GM10847 (cell line): Measurements from ENCODE around the gene ARID1B.

ENCODE experiments used
- POLR2A ChIP-seq: IDR thresholded peaks from 2 replicates; pipeline ENCODE4 v1.6.1; 2011; ENCODE audit not compliant: insufficient read length; ENCODE audit errors: extremely low read depth

The ARID1B gene

DNA sequence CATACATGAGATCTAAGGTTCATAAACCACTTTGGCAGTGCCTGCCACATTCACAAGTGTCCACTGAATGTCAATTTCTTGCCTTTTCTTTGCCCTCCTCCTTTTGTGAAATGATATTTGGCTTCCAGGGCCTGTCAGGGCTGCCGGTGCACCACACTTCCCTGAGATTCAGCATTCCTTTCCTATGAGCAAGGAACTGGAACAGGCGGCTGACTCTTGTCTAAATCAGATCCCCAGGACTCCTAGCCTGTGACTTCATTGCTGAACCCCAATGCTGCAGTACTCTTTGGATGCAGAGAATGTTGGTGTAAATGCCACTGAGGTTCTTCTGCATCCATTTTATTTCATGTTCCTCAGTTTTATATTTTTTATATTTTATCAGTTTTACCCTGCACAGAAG lies 172.2 kb downstream of the ARID1B start:
- TF ChIP-seq POLR2A, result no peak

DNA sequence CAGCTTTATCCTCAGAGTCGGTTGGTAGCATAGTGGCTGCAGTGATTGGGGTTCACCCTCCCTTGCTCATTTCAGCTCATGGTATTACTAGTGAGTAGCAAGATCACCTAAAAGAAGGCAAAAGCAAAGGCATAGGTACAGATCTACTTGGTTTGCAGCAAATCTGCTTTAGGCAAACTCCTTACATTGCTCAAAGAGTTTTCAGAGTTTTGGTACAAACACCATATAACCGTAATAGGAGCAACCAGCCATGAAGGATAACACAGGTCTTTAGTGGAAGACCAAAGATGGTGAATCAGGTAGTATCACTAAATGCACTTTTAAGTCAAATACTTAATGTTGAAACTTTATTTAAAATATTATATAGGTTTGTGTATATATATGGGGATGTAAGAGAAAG lies 172.9 kb downstream of the ARID1B start:
- no peak for TF ChIP-seq POLR2A

DNA sequence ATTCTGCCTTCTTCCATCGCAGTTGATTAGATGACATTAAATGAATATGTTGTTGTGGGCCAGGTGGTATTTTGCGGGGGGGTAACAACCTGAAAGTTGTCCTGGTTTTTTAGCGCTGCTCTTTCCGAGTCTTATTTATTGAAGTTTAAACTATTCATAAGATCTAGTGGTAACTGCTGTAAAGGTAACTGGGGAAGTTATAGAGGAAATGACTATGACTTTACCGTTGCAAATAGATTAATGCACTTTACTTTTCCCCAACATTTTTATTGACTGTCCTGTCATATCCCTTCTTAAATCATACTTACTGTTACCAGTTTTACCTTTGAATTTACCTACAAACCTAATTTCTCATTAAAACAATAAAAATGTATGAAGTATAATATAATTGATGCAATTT lies 173.4 kb downstream of the ARID1B start:
- TF ChIP-seq POLR2A, result no peak

DNA sequence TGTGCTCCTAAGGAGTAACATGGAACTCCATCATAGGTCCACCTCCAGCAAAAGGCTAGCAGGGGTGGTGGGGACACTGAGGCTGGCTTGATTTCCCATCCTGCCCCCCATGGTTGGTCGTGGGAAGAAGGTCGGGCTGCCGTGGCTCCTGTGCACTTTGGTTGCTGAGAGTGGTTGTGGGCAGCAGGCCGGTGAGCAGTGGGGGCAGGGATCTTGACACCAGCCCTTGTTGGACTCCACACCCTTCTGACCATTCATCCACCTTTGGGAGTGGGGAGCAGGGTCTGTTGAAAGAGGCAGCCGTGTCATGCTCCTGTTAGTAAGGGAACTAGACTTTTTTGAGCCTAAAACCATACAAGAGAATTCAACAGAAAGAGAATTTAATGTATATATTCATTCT lies 175.2 kb downstream of the ARID1B start:
- TF ChIP-seq POLR2A, result no peak

DNA sequence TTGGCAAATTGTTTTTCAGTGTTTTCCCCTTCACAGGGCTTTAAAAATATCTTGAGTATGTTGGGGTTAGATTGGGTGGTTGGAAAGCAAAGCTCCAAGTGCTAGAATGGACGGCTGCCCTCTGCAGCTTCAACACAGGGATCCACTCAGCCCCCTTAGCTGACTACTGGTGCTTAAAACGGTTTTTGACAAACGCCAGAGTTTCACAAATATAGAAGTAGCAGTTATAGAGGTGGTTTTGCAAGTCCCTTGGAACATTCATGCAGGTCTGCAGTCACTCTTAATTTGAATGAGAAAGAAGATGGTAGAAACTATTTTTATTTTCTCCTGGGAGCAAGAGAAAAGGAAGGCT lies 175.9 kb downstream of the ARID1B start:
- TF ChIP-seq POLR2A, result no peak

DNA sequence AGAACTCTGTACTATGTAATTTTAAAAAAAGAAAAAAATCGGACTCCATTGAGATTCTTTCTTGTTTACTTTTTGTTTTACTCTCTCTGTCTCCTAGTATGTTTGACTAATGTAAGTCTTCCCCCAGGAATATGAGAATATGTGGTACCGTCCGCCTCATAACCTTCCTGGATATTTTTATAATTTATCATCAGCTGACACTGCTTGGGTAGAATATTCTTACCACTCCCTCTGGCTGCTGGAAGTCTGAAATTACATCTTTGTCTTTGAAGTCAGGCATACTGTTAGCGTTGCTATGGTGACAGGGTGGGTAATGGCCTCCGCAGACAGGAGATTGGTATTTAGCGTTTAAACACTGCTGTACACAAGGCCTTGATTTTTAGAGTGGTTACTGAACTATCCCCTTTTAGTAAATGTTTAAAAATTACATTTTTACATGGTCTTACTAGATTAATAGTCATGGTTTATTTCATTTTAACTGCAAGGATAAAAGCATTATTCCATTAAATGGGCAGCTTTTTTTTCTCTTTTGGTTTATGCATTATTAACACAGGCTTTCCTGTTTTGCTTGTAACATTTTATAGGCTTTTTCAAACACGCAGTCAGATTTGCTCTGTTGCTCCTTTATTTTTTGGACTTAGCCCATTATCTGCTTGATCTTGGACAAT lies 176.4 kb downstream of the ARID1B start:
- no peak for TF ChIP-seq POLR2A

DNA sequence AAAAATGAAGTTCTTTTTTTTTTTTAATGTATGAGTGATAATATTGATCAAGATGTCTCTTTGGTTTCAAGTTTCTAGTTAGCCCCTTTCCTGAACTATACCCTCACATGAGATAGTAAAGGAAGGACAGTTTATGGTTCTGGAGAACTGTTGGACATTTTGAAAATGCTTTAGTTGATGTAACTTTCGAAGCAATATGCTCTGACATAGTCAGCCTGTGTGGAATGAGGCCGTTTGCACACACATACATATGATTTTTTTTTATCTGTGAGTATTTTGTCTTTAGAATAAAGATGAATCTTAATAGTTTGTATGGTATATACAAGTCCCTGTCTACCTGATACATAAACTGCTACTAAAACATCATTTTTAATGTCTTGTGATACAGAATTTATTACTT lies 177.0 kb downstream of the ARID1B start:
- no peak for TF ChIP-seq POLR2A

DNA sequence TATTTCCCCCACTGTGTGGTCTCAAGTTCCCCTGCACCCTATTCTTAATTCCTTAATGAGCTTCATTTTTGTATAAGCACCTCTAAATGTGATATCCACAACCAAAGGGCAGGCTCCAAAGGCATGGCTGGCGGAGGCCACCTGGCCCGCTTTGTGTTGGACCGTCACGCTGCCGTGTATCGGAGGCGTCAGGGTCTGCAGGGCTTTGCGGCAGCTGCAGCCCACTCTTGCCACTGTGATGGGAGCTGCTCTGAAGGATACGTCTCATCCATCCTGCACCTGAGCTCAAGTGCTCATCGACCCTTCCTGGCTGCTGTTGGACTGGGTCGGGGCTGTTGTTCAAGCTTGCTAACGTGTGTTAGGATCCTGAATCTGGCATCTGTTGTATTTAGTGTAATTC lies 177.6 kb downstream of the ARID1B start:
- TF ChIP-seq POLR2A, result no peak

DNA sequence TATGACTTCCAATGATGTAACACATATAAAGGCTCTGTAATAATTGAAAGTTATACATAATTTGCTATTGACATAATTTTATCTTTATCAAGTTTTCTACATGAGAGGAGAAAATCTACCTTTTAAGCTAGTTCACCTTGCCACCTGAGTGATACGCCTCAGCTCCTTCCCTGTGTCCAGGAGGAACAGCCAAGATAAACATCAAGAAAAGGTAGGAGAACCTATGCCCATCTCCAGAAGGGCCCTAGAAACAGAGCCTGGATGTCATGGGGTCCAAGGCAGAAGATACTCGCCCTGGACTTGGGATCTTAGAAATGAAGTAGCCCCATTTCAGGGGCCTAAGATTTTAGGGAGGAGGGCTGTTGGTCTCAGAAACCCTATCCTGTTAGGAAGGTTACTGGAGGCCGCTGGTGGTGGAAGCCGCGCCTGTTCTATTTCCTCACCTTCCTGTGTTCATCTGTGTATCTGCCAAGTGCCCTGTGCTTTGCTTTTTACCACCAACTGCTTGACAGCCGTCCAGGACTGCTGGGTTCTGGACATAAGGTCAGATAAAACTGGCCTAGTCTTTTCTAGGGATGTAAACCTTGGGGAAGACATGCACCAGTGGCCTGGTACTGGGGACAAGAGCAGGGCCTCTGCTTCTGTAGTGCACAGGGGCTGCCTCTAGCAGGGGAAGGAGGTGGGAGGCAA lies 178.5 kb downstream of the ARID1B start:
- TF ChIP-seq POLR2A, result no peak

DNA sequence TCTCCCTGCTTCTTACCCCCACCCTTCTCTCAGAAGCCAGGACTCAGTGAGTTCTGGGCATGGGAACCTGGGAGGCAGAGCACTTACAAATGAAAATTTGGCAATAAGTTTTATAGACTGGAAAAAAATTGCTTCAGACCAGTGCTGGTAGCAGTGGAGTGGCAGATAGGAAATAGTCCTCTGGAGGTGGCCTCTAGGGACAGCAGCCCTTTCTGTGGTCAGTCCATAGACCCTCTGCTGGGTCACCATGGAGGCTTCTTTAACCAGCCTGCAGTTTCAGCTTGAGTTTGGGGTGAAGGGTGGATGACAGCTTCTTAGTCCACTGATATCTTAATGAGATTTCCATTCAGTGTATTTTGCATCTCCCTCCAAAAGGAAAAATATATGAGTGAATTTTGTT lies 179.1 kb downstream of the ARID1B start:
- TF ChIP-seq POLR2A, result no peak

DNA sequence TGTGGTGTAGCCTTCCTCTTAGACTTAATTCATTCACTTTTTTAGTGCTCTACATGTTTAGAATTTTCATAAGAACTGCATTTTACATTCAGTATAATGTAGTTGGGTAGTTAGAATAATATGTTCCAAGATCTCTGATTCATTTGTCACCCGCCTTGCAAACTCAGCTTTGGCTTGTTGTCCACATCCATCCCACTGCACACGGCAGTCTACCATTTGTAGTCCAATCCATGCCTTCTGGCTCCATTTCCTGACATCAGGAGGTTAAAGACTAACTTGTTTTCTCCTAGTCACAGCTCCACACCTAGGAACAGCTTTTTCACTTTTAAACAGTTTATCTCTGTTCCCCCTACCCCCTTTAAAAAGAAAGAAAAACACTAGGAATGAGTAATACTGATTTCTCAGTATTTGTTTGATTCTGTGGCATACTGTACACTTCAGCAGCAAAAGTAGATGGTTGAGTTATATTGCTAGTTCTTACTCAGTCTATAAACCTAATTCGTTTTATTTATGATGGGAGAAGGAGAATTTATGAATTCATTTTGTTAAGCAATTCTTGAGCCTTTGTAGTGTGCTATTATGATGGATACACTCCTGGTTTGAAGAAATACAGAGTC lies 180.9 kb downstream of the ARID1B start:
- TF ChIP-seq POLR2A, result no peak

DNA sequence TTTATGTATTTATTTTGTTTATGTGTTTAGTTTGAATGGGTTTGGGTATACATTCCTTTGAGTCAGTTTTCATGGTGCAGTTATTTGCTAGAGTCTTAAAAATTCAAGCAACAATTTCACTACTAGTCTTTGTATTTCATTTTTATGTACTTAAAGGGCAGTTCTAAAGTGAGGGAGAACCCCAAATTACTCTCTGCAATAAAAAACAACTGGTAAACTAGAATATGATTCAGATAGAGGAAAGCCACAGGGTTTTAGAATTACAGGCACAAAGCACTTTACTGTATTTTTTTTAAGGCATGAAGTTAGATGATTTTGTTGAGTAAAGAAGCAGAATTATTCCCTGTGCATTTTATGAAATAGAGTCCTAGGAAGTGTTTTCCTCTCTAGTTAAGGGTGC lies 183.3 kb downstream of the ARID1B start:
- no peak for TF ChIP-seq POLR2A

DNA sequence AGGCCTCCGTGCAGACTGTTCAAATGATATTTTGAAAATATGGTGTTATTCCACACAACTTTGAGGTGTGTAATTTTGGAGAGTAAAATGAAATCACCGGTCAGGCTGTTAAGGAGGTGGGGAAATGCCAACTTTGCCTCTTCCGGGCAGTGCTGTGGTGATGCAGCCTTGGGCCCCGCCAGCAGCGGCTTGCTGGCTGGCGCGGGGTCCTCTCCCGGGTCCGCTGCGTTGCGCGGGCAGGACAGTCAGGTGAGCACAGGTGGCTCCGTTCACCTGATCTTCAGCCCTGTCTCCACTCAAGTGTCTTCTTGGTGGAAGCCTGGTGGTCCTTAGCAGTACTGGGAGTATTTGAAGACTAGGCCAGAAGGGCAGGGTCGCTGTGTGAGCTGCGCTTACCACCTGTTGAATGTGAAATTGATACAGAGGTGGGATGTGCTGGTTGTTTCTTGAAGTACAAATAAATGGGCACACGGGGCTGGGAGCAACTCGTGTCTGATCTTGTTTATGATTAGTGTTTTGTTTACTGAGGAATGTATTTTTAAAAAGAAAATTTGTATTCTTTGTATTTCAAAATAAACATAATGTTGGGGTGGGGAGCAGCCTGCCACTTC lies 184.2 kb downstream of the ARID1B start:
- TF ChIP-seq POLR2A, result no peak

DNA sequence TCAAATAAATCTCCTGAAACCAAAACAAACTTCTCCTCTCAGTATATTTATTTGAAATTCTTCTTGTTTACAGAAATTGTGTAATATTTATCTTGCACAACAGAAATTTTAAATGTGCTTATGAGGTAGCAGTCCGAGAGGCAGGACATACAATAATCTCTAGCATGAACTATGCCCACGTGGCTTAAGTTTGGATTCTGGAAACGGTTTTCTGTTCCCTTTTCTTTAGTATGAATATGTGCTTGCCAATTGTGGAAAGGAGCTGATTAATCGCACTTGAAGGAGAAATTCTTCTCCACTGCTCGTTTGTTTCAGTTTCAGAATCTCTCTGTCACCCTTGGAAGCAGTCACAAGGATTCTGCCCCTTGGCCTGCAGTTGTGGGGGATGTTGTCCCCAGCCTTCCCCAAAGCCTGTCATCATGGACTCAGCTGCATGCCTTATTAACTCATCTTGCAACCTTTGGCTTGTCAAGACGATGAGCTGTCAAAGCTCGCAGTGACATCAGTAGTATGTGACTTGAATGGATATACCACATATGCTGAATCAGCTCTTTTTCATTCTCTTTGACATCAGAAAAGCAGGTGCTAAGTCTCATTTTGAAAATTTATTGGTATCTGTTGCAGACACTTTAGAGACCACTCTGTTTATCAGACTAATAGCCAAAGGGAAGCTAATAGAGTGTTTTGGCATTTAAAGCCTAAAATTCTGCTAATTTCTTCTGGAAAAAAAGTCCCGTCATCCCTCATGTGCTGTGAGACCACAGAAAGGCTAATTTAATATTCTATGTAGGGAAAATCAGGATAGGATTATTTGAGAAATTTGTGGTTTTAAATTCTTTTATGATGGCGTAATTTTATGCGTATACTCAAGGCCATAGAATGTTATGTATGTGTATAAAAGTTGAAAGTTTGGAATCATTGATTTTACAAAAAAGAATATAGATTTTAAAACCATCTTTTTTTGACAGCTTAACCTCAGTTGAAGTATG lies 186.8 kb downstream of the ARID1B start:
- no peak for TF ChIP-seq POLR2A

DNA sequence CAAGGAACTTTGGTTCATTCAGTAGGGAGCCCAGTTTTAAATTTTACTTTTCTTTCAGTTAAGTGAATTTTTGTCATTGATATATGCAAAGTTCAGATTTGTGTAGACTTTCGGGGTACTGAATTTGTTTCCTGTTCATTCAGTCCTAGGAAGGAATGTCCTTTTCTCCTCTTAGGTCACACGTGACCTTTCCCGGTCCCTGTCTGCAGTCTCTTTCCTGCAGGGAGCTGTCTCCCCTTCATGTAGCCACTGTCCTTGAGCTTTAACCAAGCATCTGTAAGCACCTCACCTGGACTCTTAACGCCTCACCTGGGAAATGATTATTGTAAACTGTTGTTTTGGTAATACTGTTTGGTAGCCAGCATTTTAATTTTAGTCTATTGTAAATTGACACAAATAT lies 190.7 kb downstream of the ARID1B start:
- no peak for TF ChIP-seq POLR2A
